Trophoblast cell (in vitro differentiated cells and primary cell): ENCODE measurements around the gene SZRD1.

ENCODE experiments used
- DNase-seq, 2 donors: peaks; one replicate each; pipeline ENCODE4 v3.0.0-alpha.2; 2016
- H2AFZ ChIP-seq: 2 replicates; pipeline ENCODE4 v1.6.1; 2013; ENCODE audit warnings: low read length, moderate library complexity, mild to moderate bottlenecking; ENCODE audit not compliant: insufficient read depth, poor library complexity
- H2AK5ac ChIP-seq: 2 replicates; pipeline ENCODE4 v1.6.1; 2013; ENCODE audit warnings: mild to moderate bottlenecking, low read length
- H2BK120ac ChIP-seq: 2 replicates; pipeline ENCODE4 v1.6.1; 2013; ENCODE audit warnings: low read length, mild to moderate bottlenecking, moderate library complexity; ENCODE audit not compliant: insufficient read depth, poor library complexity
- H2BK12ac ChIP-seq: 2 replicates; pipeline ENCODE4 v1.6.1; 2013; ENCODE audit warnings: mild to moderate bottlenecking, low read length, moderate library complexity
- H2BK5ac ChIP-seq: 2 replicates; pipeline ENCODE4 v1.6.1; 2013; ENCODE audit warnings: low read length, low read depth, moderate library complexity, mild to moderate bottlenecking; ENCODE audit not compliant: poor library complexity
- H3K14ac ChIP-seq: 2 replicates; pipeline ENCODE4 v1.6.1; 2013; ENCODE audit warnings: mild to moderate bottlenecking, low read length
- H3K18ac ChIP-seq: 2 replicates; pipeline ENCODE4 v1.6.1; 2013; ENCODE audit warnings: mild to moderate bottlenecking, low read length
- H3K23ac ChIP-seq: 2 replicates; pipeline ENCODE4 v1.6.1; 2013; ENCODE audit warnings: low read length
- H3K27ac ChIP-seq: 2 replicates; pipeline ENCODE4 v1.5.1; 2013; ENCODE audit warnings: low read depth, mild to moderate bottlenecking, inconsistent platforms, low read length, moderate library complexity
- H3K27me3 ChIP-seq: 2 replicates; pipeline ENCODE4 v1.6.1; 2013; ENCODE audit warnings: inconsistent platforms, mild to moderate bottlenecking, low read length, moderate library complexity; ENCODE audit not compliant: insufficient read depth
- H3K36me3 ChIP-seq, 2 experiments: 1 replicate in 1 of 2; 2 replicates in 1 of 2; pipeline ENCODE4 v1.6.1; 2013; ENCODE audit warnings: low read length in 2 of 2, mild to moderate bottlenecking in 2 of 2, moderate library complexity in 1 of 2; ENCODE audit not compliant: insufficient read depth in 2 of 2, control insufficient read depth in 1 of 2
- H3K4ac ChIP-seq: 2 replicates; pipeline ENCODE4 v1.6.1; 2013; ENCODE audit warnings: low read depth, mild to moderate bottlenecking, low read length, moderate library complexity
- H3K4me1 ChIP-seq, 2 experiments: 1 replicate in 1 of 2; 2 replicates in 1 of 2; pipeline ENCODE4 v1.6.1; 2013; ENCODE audit warnings: low read length in 2 of 2, mild to moderate bottlenecking in 2 of 2, moderate library complexity in 1 of 2; ENCODE audit not compliant: insufficient read depth in 2 of 2, control insufficient read depth in 1 of 2
- H3K4me2 ChIP-seq: 2 replicates; pipeline ENCODE4 v1.6.1; 2013; ENCODE audit warnings: inconsistent platforms, mild to moderate bottlenecking, low read length, moderate library complexity
- H3K4me3 ChIP-seq: 2 replicates; pipeline ENCODE4 v1.5.1; 2013; ENCODE audit warnings: mild to moderate bottlenecking, low read depth, low read length, inconsistent platforms
- H3K79me1 ChIP-seq: one replicate; pipeline ENCODE4 v1.6.1; 2013; ENCODE audit warnings: low read length
- H3K79me2 ChIP-seq: 2 replicates; pipeline ENCODE4 v1.6.1; 2013; ENCODE audit warnings: low read length, mild to moderate bottlenecking; ENCODE audit not compliant: control insufficient read depth, insufficient read depth, poor library complexity
- H3K9ac ChIP-seq: 2 replicates; pipeline ENCODE4 v1.6.1; 2013; ENCODE audit warnings: mild to moderate bottlenecking, low read length
- H3K9me3 ChIP-seq: 2 replicates; pipeline ENCODE4 v1.6.1; 2013; ENCODE audit warnings: low read depth, mild to moderate bottlenecking, control low read depth, inconsistent platforms, low read length; ENCODE audit not compliant: insufficient read depth
- H4K12ac ChIP-seq: 2 replicates; pipeline ENCODE4 v1.6.1; 2013; ENCODE audit warnings: low read depth, mild to moderate bottlenecking, low read length, moderate library complexity
- H4K8ac ChIP-seq: 2 replicates; pipeline ENCODE4 v1.6.1; 2013; ENCODE audit warnings: low read depth, mild to moderate bottlenecking, low read length, moderate library complexity
- H4K91ac ChIP-seq: one replicate; pipeline ENCODE4 v1.6.1; 2013; ENCODE audit warnings: low read depth, mild to moderate bottlenecking, low read length, moderate library complexity
- WGBS: extraction: QIAGEN DNeasy Blood & Tissue Kit; methylation state at CpG from one replicate; pipeline ENCODE4 v1.1.7; 2013; ENCODE audit warnings: missing lambda C conversion rate; ENCODE audit not compliant: insufficient read length, insufficient coverage; ENCODE audit errors: extremely low coverage; 5-methylcytosine and 5-hydroxymethylcytosine counted together

The SZRD1 gene

GRCh38 chr1:16369821-16370220 lies 2.8 kb downstream of the SZRD1 start:
- H4K12ac ChIP-seq: no peak overlapping the region
- H3K4me1 ChIP-seq: peaks cover 5 to 11% of the 10 kb centered on the region in 2 experiments
- H2BK12ac ChIP-seq: no peak overlapping the region
- H3K18ac ChIP-seq: no peak overlapping the region
- H3K4me2 ChIP-seq: no peak overlapping the region
- peaks cover 9% of the 10 kb centered on the region for H3K79me1 ChIP-seq
- no peak overlapping the region for H3K27ac ChIP-seq
- H2BK120ac ChIP-seq: no peak overlapping the region
- WGBS: no CpG with 5 or more reads among the region's 4 CpGs
- no peak overlapping the region for H2AK5ac ChIP-seq
- no peaks in the 10 kb centered on the region for H3K9me3 ChIP-seq
- no peak overlapping the region for H2BK5ac ChIP-seq
- no peak overlapping the region for H3K4me3 ChIP-seq
- no peak overlapping the region for H4K91ac ChIP-seq
- H3K79me2 ChIP-seq: peaks cover 19% of the 10 kb centered on the region
- no peak overlapping the region for H3K9ac ChIP-seq
- H3K27me3 ChIP-seq: no peaks in the 10 kb centered on the region
- H2AFZ ChIP-seq: no peak overlapping the region
- no peak for DNase-seq
- H3K4ac ChIP-seq: peak overlapping the region; percentile 88
- H3K14ac ChIP-seq: no peak overlapping the region
- H4K8ac ChIP-seq: no peak overlapping the region
- peaks cover 0 to 2% of the 10 kb centered on the region in 2 experiments for H3K36me3 ChIP-seq
- H3K23ac ChIP-seq: no peak overlapping the region

GRCh38 chr1:16371725-16372124 lies 4.7 kb downstream of the SZRD1 start:
- Histone ChIP-seq H3K4me3 (no peak overlapping the region), H3K27me3 (no peaks in the 10 kb centered on the region), H3K36me3 (peaks cover 0 to 2% of the 10 kb centered on the region in 2 experiments), H2BK120ac (no peak overlapping the region), H3K79me1 (peaks cover 9% of the 10 kb centered on the region), H3K9ac (no peak overlapping the region), H2AFZ (no peak overlapping the region), H3K4me2 (no peak overlapping the region), H4K91ac (no peak overlapping the region), H3K18ac (no peak overlapping the region), H3K23ac (no peak overlapping the region), H3K4ac (peak overlapping the region; percentile 52), H3K4me1 (peaks cover 8 to 21% of the 10 kb centered on the region in 2 experiments), H3K79me2 (peaks cover 19% of the 10 kb centered on the region), H2AK5ac (no peak overlapping the region), H2BK12ac (no peak overlapping the region), H2BK5ac (no peak overlapping the region), H4K8ac (no peak overlapping the region), H3K27ac (peak overlapping the region; percentile 6), H3K9me3 (no peaks in the 10 kb centered on the region), H3K14ac (no peak overlapping the region), H4K12ac (no peak overlapping the region)
- peak; percentile 31 to 70 for DNase-seq
- no CpG with 5 or more reads among the region's 5 CpGs for WGBS

DNA sequence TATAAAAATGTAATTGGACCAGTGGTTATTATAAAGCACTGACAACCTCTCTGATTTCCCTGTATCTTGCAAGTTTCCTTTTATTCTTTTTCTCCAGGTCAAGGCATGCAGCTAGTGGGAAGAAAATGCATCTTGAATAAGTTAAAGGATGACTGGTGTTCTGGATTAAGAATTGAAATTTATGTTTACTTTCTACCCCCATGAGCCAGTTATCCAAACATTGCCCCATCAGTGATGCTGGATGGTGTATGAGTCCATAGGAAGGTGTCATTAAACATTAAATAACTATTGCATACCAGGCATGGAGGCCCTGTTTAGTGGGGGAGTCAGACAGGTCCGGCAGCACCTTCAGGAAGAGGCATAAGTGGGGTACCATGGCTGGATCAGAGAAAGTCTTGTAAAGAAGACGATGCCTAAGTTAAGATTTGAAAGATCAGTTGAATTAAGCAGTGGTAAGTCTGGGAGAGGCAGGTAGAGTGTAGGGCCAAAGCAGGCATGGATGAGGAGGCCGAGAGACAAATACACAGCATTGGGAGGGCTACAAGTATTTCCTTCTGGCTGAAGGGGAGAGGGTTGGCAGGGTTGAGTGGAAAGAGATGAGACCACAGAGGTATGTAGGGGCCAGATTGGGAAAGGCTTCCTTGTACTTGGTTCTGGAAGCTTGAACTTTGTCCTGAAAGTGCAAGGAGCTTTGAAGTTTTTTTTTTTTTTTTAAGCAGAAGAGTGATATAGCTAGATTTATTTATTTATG lies 5.7 kb downstream of the SZRD1 start:
- H2AK5ac ChIP-seq: no peak overlapping the region
- H2BK120ac ChIP-seq: no peak overlapping the region
- H4K8ac ChIP-seq: no peak overlapping the region
- no peak overlapping the region for H3K4me3 ChIP-seq
- no peak overlapping the region for H4K91ac ChIP-seq
- no peak overlapping the region for H3K27ac ChIP-seq
- H3K4ac ChIP-seq: peak overlapping the region; percentile 42
- no peak overlapping the region for H2BK5ac ChIP-seq
- H3K9me3 ChIP-seq: no peaks in the 10 kb centered on the region
- H3K79me2 ChIP-seq: peaks cover 17% of the 10 kb centered on the region
- H3K18ac ChIP-seq: no peak overlapping the region
- no peak overlapping the region for H3K4me2 ChIP-seq
- H3K4me1 ChIP-seq: peaks cover 8 to 25% of the 10 kb centered on the region in 2 experiments
- DNase-seq: no peak
- H3K23ac ChIP-seq: no peak overlapping the region
- no CpG with 5 or more reads among the region's 3 CpGs for WGBS
- H3K14ac ChIP-seq: no peak overlapping the region
- H4K12ac ChIP-seq: no peak overlapping the region
- H3K79me1 ChIP-seq: peaks cover 2% of the 10 kb centered on the region
- H2BK12ac ChIP-seq: no peak overlapping the region
- H3K9ac ChIP-seq: no peak overlapping the region
- no peak overlapping the region for H2AFZ ChIP-seq
- peaks cover 0 to 2% of the 10 kb centered on the region in 2 experiments for H3K36me3 ChIP-seq
- H3K27me3 ChIP-seq: no peaks in the 10 kb centered on the region

DNA sequence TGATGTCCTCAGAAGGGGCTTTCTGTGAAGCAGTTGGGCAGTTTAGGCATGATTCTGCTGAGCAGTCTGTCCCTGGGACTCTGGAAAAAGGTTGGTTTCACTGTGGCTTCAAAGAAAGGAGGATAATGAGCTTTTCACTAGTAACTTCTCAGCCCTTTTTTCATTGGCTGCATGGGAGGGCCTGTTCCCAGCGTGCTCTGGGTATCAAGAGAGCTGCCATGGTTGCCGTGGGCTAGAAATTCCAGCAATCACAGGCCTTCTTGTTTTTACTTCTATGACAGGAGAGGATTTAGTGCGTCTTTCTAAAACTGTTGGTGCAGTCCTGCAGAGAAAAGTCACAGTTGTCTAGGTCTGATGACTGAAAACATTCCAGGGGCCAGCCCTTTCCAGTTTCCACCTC lies 7.2 kb downstream of the SZRD1 start:
- Histone ChIP-seq H2AFZ (no peak overlapping the region), H3K18ac (no peak overlapping the region), H3K27ac (no peak overlapping the region), H3K9me3 (no peaks in the 10 kb centered on the region), H3K27me3 (no peaks in the 10 kb centered on the region), H4K12ac (no peak overlapping the region), H3K4me1 (peaks cover 17 to 26% of the 10 kb centered on the region in 2 experiments), H4K8ac (no peak overlapping the region), H3K36me3 (peaks cover 0 to 2% of the 10 kb centered on the region in 2 experiments), H2AK5ac (no peak overlapping the region), H2BK12ac (no peak overlapping the region), H3K4me3 (no peak overlapping the region), H3K4ac (no peak overlapping the region), H3K4me2 (no peak overlapping the region), H4K91ac (no peak overlapping the region), H3K23ac (no peak overlapping the region), H3K14ac (no peak overlapping the region), H3K9ac (no peak overlapping the region), H2BK120ac (no peak overlapping the region), H3K79me2 (peaks cover 14% of the 10 kb centered on the region), H2BK5ac (no peak overlapping the region), H3K79me1 (no peaks in the 10 kb centered on the region)
- WGBS: no CpG with 5 or more reads among the region's 3 CpGs
- DNase-seq: no peak
